AG08396 (cell line): Measurements from ENCODE around the gene NOTCH4.
"Not testable (repeated sequence)": the region's sequence is repeated elsewhere in the genome, so short reads cannot be mapped to it uniquely, and the experiment has no call there.

ENCODE experiments used
- DNase-seq: peaks from one replicate; pipeline ENCODE4 v3.0.0; 2012; ENCODE audit warnings: low spot score, mixed read lengths

The NOTCH4 gene

GRCh38 chr6:32216998-32217397 is 6.9 kb downstream of the NOTCH4 start:
- no peak for DNase-seq

GRCh38 chr6:32216285-32216684 is 7.6 kb downstream of the NOTCH4 start:
- DNase-seq = no peak

- DNase-seq = no peak
These were observed 8.2 kb downstream of the NOTCH4 start for GRCh38 chr6:32215617-32216016.

GRCh38 chr6:32214126-32214525 is 9.7 kb downstream of the NOTCH4 start:
- DNase-seq = no peak

- DNase-seq = no peak
These were observed 10.2 kb downstream of the NOTCH4 start for GRCh38 chr6:32213649-32214048.

- no peak for DNase-seq
These were observed 11.6 kb downstream of the NOTCH4 start for GRCh38 chr6:32212076-32212760.

GRCh38 chr6:32211432-32211831 is 12.4 kb downstream of the NOTCH4 start:
- DNase-seq = not testable (repeated sequence)

GRCh38 chr6:32210191-32210601 is 13.7 kb downstream of the NOTCH4 start:
- DNase-seq = no peak

- DNase-seq = no peak
These were observed 14.9 kb downstream of the NOTCH4 start for GRCh38 chr6:32208996-32209395.

GRCh38 chr6:32204268-32204715 is 19.6 kb downstream of the NOTCH4 start:
- no peak for DNase-seq

GRCh38 chr6:32203426-32204267 is 20.2 kb downstream of the NOTCH4 start:
- no peak for DNase-seq

- DNase-seq = no peak
These were observed 21.7 kb downstream of the NOTCH4 start for GRCh38 chr6:32202186-32202585.

- DNase-seq = no peak
These were observed 23.0 kb downstream of the NOTCH4 start for GRCh38 chr6:32200711-32201475.

GRCh38 chr6:32198866-32199265 is 25.0 kb downstream of the NOTCH4 start:
- DNase-seq = no peak

- no peak for DNase-seq
These were observed 25.5 kb downstream of the NOTCH4 start for GRCh38 chr6:32198345-32198696.

GRCh38 chr6:32196682-32197616 is 26.9 kb downstream of the NOTCH4 start:
- no peak for DNase-seq

GRCh38 chr6:32195902-32196681 is 27.8 kb downstream of the NOTCH4 start:
- peak; percentile 77 for DNase-seq

- peak; percentile 98 for DNase-seq
These were observed 28.3 kb downstream of the NOTCH4 start for GRCh38 chr6:32195652-32195901.

GRCh38 chr6:32194825-32195651 is 28.8 kb downstream of the NOTCH4 start:
- DNase-seq = peak; percentile 47

- no peak for DNase-seq
These were observed 29.5 kb downstream of the NOTCH4 start for GRCh38 chr6:32194388-32194787.
